Activated CD4-positive, alpha-beta T cell treated with anti-CD3 and anti-CD28 coated beads, Interleukin-2, amount 50 U/mL, for 48 hours (primary cell): ENCODE measurements around the gene GUCA2A.

Experiments
- DNase-seq, 2 experiments: peaks; one replicate each; pipeline ENCODE4 v3.0.0-alpha.2; 2020

GUCA2A gene

DNA sequence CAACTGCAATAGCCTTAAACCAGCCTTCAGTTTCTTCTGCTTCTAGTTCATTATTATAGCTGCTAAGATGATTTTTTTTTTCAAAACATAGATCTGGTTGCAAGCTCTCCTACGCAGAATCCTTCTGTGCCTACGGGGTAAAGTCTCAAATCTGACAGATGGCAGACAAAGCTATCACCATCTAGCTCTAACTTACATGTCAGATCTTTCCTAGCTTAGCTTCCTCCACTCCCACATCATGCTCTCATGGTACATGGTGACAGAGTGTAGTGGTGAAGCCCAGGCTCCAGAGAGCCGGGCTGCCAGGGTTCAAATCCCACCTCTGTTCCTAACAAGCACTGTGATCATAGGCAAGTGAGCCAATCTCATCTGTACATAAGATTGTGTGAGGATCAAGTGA lies 35.6 kb downstream of the GUCA2A start:
- DNase-seq = no peak

DNA sequence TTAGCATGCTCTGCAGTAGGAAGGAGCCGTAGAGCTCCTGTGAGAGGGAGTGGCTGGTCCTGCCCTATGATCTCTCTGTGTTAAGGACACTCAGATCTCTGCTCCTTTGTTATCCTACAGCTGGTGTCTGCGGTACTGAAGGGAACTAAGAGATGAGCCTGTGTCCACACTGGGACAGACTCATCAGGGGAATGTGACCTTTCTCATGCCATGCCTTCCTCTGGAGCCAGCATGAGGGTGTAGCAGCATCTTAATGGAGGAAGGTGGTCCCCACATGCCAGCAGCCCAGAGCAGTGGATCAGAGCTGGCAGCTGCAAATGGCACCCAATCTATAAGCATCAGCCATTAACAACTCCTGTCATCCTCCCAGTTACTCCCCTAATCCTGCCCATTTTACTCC lies 36.0 kb downstream of the GUCA2A start:
- DNase-seq = no peak

DNA sequence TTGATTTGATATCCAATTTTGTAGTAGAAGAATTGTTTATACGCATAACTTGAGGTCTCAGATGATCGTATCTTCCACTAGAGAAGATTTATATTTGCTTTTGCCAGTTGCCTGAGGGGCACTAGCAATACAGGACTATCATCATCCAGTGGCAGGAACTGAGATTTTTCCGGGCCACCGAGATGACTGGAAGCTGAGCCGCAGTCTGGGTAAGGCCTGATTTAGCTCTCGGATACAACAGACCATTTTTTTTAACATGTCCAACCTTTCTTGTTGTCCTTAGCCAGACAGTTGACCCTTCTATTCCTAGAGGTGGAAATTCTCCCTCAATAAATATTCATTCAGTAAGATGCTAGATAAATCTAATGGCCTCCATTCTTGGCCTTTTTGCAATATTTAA lies 36.8 kb downstream of the GUCA2A start:
- DNase-seq = no peak

DNA sequence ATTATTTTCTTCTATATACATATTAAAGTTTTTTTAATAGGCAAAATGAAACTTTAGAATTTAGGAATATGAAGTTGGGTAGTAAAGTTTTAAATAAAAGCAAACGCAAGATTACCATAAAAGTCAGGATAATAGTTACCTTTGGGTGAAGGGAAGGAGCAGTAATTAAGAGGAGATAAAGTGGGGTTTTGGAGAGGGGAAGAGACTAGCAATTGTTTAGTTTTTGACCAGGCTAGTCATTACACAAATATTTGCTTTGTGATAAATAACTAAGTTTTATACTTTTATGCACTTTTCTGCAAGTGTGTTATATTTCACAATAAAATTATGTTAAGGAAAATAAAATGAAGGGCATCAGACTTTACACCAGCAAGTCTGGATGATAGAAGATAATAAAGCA lies 39.0 kb downstream of the GUCA2A start:
- DNase-seq = no peak

DNA sequence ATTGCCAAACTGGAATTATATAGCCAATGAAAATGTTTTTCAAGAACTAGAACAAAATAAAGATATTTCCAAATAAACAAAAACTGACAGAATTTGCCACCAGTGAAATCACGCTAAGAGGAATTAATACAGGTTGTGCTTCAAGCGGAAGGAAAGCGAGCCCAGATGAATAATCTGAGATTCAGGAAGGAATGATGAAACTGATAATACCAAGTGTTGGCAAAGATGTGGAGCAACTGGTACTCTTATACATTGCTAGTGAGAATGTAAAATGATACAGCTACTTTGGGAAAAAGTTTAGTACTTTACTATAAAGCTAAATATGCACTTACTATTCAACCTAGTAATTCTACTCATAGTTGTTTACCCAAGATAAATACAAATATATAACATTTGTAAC lies 42.1 kb downstream of the GUCA2A start:
- no peak for DNase-seq

DNA sequence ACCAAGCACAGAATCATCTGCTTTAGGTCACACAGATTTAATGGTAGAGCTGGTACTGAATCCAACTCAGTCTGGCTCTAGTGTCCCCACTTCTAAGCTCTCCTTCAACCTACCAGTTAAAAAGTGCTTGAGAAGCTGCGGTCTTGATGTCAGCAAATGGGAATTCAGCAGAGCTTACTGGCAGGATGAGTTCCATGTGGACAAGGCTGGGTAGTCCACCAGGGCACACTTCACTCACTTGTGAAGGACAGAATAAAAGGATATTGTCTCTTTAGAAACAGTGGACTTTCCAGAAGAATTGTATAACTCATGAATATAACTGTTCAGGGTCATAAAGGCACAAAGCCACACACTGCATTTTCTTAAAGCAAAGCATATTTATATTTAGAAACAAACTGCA lies 46.4 kb downstream of the GUCA2A start:
- no peak for DNase-seq

DNA sequence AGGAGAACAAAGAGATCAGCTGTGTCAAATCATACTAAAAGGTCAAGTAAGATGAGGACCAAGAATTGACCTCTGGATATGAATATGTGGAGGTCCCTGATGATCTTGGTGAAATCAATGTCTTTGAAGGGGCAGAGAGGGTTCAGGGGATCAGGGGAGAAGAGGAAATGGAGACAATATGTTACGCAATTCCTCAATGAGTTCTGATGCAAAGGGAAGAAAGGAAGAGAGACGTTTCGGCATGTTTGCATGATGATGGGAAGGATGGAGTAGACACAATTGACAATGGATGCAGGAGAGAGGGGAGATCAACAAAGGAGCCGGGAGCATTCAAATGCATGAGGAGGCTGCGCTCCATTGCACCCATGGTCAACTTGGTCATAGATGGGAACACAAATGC lies 47.3 kb downstream of the GUCA2A start:
- DNase-seq = no peak

DNA sequence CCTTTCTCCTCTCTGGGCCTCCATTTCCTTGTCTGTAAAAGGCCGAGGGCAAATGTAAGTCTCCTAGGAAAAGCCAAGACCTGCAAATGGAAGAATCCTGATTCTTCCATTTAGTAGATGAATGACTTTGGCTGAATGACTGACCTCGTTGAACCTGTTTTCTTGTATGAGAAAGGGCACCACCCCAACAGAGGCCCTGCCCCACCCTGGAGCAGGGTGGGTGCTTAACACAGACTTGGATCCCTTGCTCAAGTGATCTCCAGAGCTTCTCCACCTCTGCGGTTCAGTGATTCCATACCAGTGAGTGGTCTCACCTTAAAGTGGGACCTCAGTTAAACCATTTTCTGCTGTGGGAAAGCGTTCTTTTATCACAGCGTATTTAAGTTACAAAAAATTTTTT lies 50.3 kb downstream of the GUCA2A start:
- no peak for DNase-seq
